CMK (cell line): ENCODE results near the gene MMADHC.

Source experiments
- DNase-seq: peaks from one replicate; pipeline ENCODE4 v3.0.0-alpha.2; 2010; ENCODE audit warnings: low read depth

The MMADHC gene

GRCh38 chr2:149556452-149556851 is 31.1 kb downstream of the MMADHC start:
- no peak for DNase-seq

- no peak for DNase-seq
Measured at GRCh38 chr2:149552830-149553229, 34.7 kb downstream of the MMADHC start.

GRCh38 chr2:149552226-149552625 is 35.3 kb downstream of the MMADHC start:
- DNase-seq: no peak

GRCh38 chr2:149544692-149545091 is 42.9 kb downstream of the MMADHC start:
- DNase-seq: no peak

GRCh38 chr2:149543845-149544244 is 43.7 kb downstream of the MMADHC start:
- no peak for DNase-seq

- no peak for DNase-seq
Measured at GRCh38 chr2:149540138-149540537, 47.4 kb downstream of the MMADHC start.

GRCh38 chr2:149538138-149538833 is 49.3 kb downstream of the MMADHC start:
- no peak for DNase-seq

GRCh38 chr2:149537092-149537726 is 50.4 kb downstream of the MMADHC start:
- DNase-seq: no peak

- no peak for DNase-seq
Measured at GRCh38 chr2:149536649-149537048, 50.9 kb downstream of the MMADHC start.

- no peak for DNase-seq
Measured at GRCh38 chr2:149534674-149535073, 52.9 kb downstream of the MMADHC start.

- no peak for DNase-seq
Measured at GRCh38 chr2:149528983-149529382, 58.6 kb downstream of the MMADHC start.

GRCh38 chr2:149527998-149528755 is 59.4 kb downstream of the MMADHC start:
- DNase-seq: no peak

- DNase-seq: no peak
Measured at GRCh38 chr2:149526689-149527088, 60.9 kb downstream of the MMADHC start.

- DNase-seq: no peak
Measured at GRCh38 chr2:149525323-149525722, 62.3 kb downstream of the MMADHC start.
